MM.1S (cell line): Measurements from ENCODE around the gene NGB.

Experiments
- DNase-seq: peaks from one replicate; pipeline ENCODE4 v3.0.0-alpha.2; 2015
- H2AFZ ChIP-seq: fragments of 300-600 bp; sonication (generic); 2 replicates; pipeline ENCODE4 v1.6.0; 2016; ENCODE audit warnings: antibody characterized with exemption, low read length
- H3F3A ChIP-seq: fragments of 300-600 bp; sonication (generic); 2 replicates; pipeline ENCODE4 v1.6.1; 2016; ENCODE audit warnings: mild to moderate bottlenecking, antibody characterized with exemption, low read length, moderate library complexity, mixed read lengths; ENCODE audit not compliant: insufficient read depth
- H3K27ac ChIP-seq: fragments of 300-600 bp; sonication (generic); 2 replicates; pipeline ENCODE4 v1.5.1; 2016; ENCODE audit warnings: mild to moderate bottlenecking, low read length
- H3K27me3 ChIP-seq: fragments of 300-600 bp; sonication (generic); replicated peaks from 2 replicates; pipeline ENCODE4 v1.6.0; 2016; ENCODE audit warnings: low read length; ENCODE audit not compliant: insufficient read depth
- H3K36me3 ChIP-seq: fragments of 300-600 bp; sonication (generic); replicated peaks from 2 replicates; pipeline ENCODE4 v1.6.1; 2016; ENCODE audit warnings: mild to moderate bottlenecking, low read length, mixed read lengths; ENCODE audit not compliant: insufficient read depth
- H3K4me1 ChIP-seq: fragments of 300-600 bp; sonication (generic); 2 replicates; pipeline ENCODE4 v1.6.1; 2016; ENCODE audit warnings: low read length, mixed read lengths
- H3K4me2 ChIP-seq: fragments of 300-600 bp; sonication (generic); 2 replicates; pipeline ENCODE4 v1.6.0; 2016; ENCODE audit warnings: low read depth, low read length
- H3K4me3 ChIP-seq: fragments of 300-600 bp; sonication (generic); 2 replicates; pipeline ENCODE4 v1.5.1; 2016; ENCODE audit warnings: low read length, mixed read lengths
- H3K79me2 ChIP-seq: fragments of 300-600 bp; sonication (generic); 2 replicates; pipeline ENCODE4 v1.6.1; 2016; ENCODE audit warnings: mixed run types, low read length, mixed read lengths
- H3K9ac ChIP-seq: fragments of 300-600 bp; sonication (generic); 2 replicates; pipeline ENCODE4 v1.6.1; 2016; ENCODE audit warnings: low read length, mixed read lengths
- H3K9me2 ChIP-seq: fragments of 300-600 bp; sonication (generic); replicated peaks from 2 replicates; pipeline ENCODE4 v1.6.1; 2016; ENCODE audit warnings: mild to moderate bottlenecking, low read length, mixed read lengths; ENCODE audit not compliant: insufficient read depth
- H3K9me3 ChIP-seq: fragments of 300-600 bp; sonication (generic); replicated peaks from 2 replicates; pipeline ENCODE4 v1.6.1; 2016; ENCODE audit warnings: mild to moderate bottlenecking, low read length, mixed read lengths; ENCODE audit not compliant: insufficient read depth
- H4K20me1 ChIP-seq: fragments of 300-600 bp; sonication (generic); 2 replicates; pipeline ENCODE4 v1.6.1; 2016; ENCODE audit warnings: mild to moderate bottlenecking, low read length, moderate library complexity, mixed read lengths; ENCODE audit not compliant: insufficient read depth
- CTCF ChIP-seq: fragments of 300-600 bp; sonication (generic); IDR thresholded peaks from 2 replicates; pipeline ENCODE4 v1.5.1; 2016; ENCODE audit warnings: antibody characterized with exemption, low read length, mixed read lengths
- EZH2 ChIP-seq: fragments of 300-600 bp; sonication (generic); optimal IDR thresholded peaks from 2 replicates; pipeline ENCODE3; 2017; ENCODE audit warnings: low read depth, mild to moderate bottlenecking, antibody characterized with exemption, low read length, mixed read lengths
- EZH2phosphoT487 ChIP-seq: fragments of 300-600 bp; sonication (generic); IDR thresholded peaks from 2 replicates; pipeline ENCODE4 v1.6.1; 2018; ENCODE audit warnings: antibody characterized with exemption, low read length

The NGB gene

DNA sequence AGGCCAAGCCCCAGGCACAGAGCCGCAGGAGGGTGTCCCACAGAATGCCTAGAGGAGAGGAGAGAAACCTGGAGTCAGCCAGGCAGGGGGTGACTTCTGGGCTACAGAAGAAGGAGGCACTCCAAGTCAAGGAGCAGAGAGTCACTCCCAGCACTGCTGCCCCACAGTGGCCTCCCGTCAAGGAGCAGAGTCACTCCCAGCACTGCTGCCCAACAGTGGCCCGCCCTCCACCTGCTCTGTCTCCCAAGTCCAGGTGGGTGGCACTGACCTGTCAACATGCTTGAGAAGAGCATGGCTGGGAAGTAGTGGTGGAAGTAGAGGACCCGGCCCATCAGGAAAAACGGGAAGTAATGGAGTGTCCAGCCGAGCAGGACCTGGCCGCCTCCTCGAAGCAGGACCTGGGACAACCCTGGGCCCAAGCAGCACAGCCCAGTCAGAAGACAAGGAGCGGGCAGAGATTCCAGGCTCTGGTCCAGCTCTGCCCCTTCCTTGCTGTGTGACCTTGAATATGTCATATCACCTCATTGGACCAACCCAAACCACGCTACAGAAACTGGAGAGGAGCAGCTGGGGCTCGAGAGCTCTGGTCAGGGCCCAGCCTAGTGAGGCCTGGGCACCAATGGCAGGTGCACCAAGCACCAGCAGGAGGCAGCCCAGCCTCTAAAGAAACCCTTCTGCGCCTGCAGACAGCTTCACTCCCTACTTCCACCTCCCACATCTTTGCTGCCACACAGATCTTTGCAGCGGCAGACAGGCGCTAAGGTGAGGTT, 7.6 kb upstream of the NGB start:
- no peaks in the 10 kb centered on the region for H3K36me3 ChIP-seq
- TF ChIP-seq EZH2phosphoT487, result no peak
- no peak for TF ChIP-seq CTCF
- no peak for TF ChIP-seq EZH2
- H3K9me2 ChIP-seq, result no peaks in the 10 kb centered on the region

DNA sequence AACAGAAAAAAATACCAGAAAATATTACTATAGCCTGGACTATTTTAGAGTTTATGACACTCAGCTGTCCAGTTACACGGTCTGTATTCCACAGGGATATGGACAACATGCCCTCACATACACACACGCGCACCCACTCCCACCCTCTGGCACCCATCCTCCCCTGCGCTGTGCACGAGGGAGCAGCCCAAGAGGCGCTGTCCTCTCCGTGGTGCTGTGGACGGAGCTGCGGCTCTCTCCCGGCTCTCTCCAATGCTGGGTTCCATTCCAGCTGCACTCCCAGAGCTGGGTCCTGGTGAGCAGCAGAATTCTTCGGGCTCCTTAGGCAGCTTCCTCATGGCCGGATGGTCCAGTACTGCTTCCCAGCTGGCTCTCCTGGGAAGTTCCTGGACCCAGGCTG, 6.0 kb upstream of the NGB start:
- Histone ChIP-seq H3K36me3 (no peaks in the 10 kb centered on the region), H3K27ac (no peak overlapping the region), H3K27me3 (no peaks in the 10 kb centered on the region), H2AFZ (no peak overlapping the region), H3K4me2 (no peak overlapping the region), H3K79me2 (no peaks in the 10 kb centered on the region), H3K9ac (no peak overlapping the region), H3K9me3 (no peaks in the 10 kb centered on the region), H4K20me1 (no peaks in the 10 kb centered on the region), H3K4me3 (no peak overlapping the region), H3F3A (no peaks in the 10 kb centered on the region), H3K4me1 (no peaks in the 10 kb centered on the region), H3K9me2 (no peaks in the 10 kb centered on the region)
- TF ChIP-seq EZH2 (no peak), EZH2phosphoT487 (no peak), CTCF (no peak)
- DNase-seq, result no peak

More for the DNA sequence above, 7.6 kb upstream of the NGB start:
- no peaks in the 10 kb centered on the region for H3K27me3 ChIP-seq
- no peak for DNase-seq
- H3F3A ChIP-seq, result no peaks in the 10 kb centered on the region
- no peaks in the 10 kb centered on the region for H3K4me1 ChIP-seq
- no peak overlapping the region for H2AFZ ChIP-seq
- H3K4me3 ChIP-seq, result no peak overlapping the region
- no peaks in the 10 kb centered on the region for H3K9me3 ChIP-seq
- H3K79me2 ChIP-seq, result no peaks in the 10 kb centered on the region
- H3K4me2 ChIP-seq, result no peak overlapping the region
- no peak overlapping the region for H3K9ac ChIP-seq
- no peak overlapping the region for H3K27ac ChIP-seq
- H4K20me1 ChIP-seq, result no peaks in the 10 kb centered on the region

GRCh38 chr14:77276295-77276935, 5.4 kb upstream of the NGB start:
- no peak overlapping the region for H3K4me2 ChIP-seq
- no peak overlapping the region for H3K9ac ChIP-seq
- DNase-seq, result no peak
- H3K79me2 ChIP-seq, result no peaks in the 10 kb centered on the region
- no peaks in the 10 kb centered on the region for H3F3A ChIP-seq
- H3K4me1 ChIP-seq, result no peaks in the 10 kb centered on the region
- no peaks in the 10 kb centered on the region for H3K9me3 ChIP-seq
- TF ChIP-seq EZH2, result no peak
- no peak for TF ChIP-seq CTCF
- no peak for TF ChIP-seq EZH2phosphoT487
- H3K27ac ChIP-seq, result no peak overlapping the region
- H2AFZ ChIP-seq, result no peak overlapping the region
- H3K9me2 ChIP-seq, result no peaks in the 10 kb centered on the region
- H3K27me3 ChIP-seq, result no peaks in the 10 kb centered on the region
- no peaks in the 10 kb centered on the region for H3K36me3 ChIP-seq
- H4K20me1 ChIP-seq, result no peaks in the 10 kb centered on the region
- H3K4me3 ChIP-seq, result no peak overlapping the region
